HCT116 (cell line): Measurements from ENCODE around the gene ITIH1.

Experiments used
- ATF3 ChIP-seq: IDR thresholded peaks from 2 replicates; pipeline ENCODE4 v1.6.1; 2012
- CTCF ChIP-seq, 3 experiments: fragments of 200-600 bp in 1 of 3; sonication (generic) in 1 of 3; IDR thresholded peaks in 2 of 3; conservative IDR thresholded peaks in 1 of 3; 2 replicates each; pipeline ENCODE4 v1.5.1; 2012 to 2017; ENCODE audit warnings: low read depth in 2 of 3, low read length in 2 of 3, antibody characterized with exemption in 1 of 3, borderline replicate concordance in 1 of 3, control low read depth in 1 of 3, mild to moderate bottlenecking in 1 of 3, mixed read lengths in 1 of 3, mixed run types in 1 of 3, moderate library complexity in 1 of 3; ENCODE audit not compliant: insufficient read depth in 1 of 3
- EZH2 ChIP-seq: fragments of 200-600 bp; sonication (generic); IDR thresholded peaks from 2 replicates; pipeline ENCODE4 v1.6.1; 2017; ENCODE audit warnings: antibody characterized with exemption, mixed run types
- JUND ChIP-seq: IDR thresholded peaks from 2 replicates; pipeline ENCODE4 v1.6.1; 2012
- MAX ChIP-seq: IDR thresholded peaks from 2 replicates; pipeline ENCODE4 v1.6.1; 2012
- POLR2A ChIP-seq: IDR thresholded peaks from 2 replicates; pipeline ENCODE4 v1.7.0; 2011; ENCODE audit warnings: borderline replicate concordance; ENCODE audit not compliant: insufficient read depth, insufficient read length; ENCODE audit errors: extremely low read depth
- POLR2AphosphoS5 ChIP-seq: IDR thresholded peaks from 2 replicates; pipeline ENCODE4 v1.6.1; 2011; ENCODE audit warnings: mild to moderate bottlenecking, low read depth, low read length, moderate library complexity
- SIN3A ChIP-seq: IDR thresholded peaks from 2 replicates; pipeline ENCODE4 v1.6.1; 2012; ENCODE audit warnings: low read depth
- SP1 ChIP-seq: IDR thresholded peaks from 2 replicates; pipeline ENCODE4 v1.6.1; 2012; ENCODE audit warnings: low read depth
- SRF ChIP-seq: IDR thresholded peaks from 2 replicates; pipeline ENCODE4 v1.6.1; 2012; ENCODE audit warnings: low read depth
- ZBTB33 ChIP-seq: IDR thresholded peaks from 2 replicates; pipeline ENCODE4 v1.6.1; 2011; ENCODE audit warnings: mild to moderate bottlenecking, low read length, moderate library complexity; ENCODE audit not compliant: insufficient replicate concordance; ENCODE audit errors: extremely low read depth
- ZFX ChIP-seq: fragments of 450-650 bp; IDR thresholded peaks from 2 replicates; pipeline ENCODE4 v1.6.1; 2017

GRCh38 chr3:52809662-52810377 lies 32.4 kb downstream of the ITIH1 start:
- no peak for TF ChIP-seq CTCF (IDR thresholded peaks at IDR 0.05 in 2 of 3, conservative IDR thresholded peaks at IDR 0.05 in 1 of 3; ENCODE audit: borderline replicate concordance in 1 of 3, insufficient read depth in 1 of 3, low read depth in 2 of 3, low read length in 2 of 3)
- TF ChIP-seq ZFX: no peak
- TF ChIP-seq ZBTB33: no peak
- TF ChIP-seq POLR2A: no peak
- TF ChIP-seq MAX: no peak
- TF ChIP-seq JUND: no peak
- no peak for TF ChIP-seq SRF
- no peak for TF ChIP-seq EZH2
- no peak for TF ChIP-seq POLR2AphosphoS5
- no peak for TF ChIP-seq SP1
- no peak for TF ChIP-seq ATF3
- TF ChIP-seq SIN3A: no peak
